Effector memory CD4-positive, alpha-beta T cell (primary cell): ENCODE results near the gene H6PD.

Experiments
- DNase-seq, 3 donors: peaks; one replicate each; pipeline ENCODE4 v3.0.0-alpha.2; 2020
- H3K27ac ChIP-seq: 2 replicates; pipeline ENCODE4 v1.7.0; 2013; ENCODE audit warnings: mild to moderate bottlenecking, low read length, moderate library complexity; ENCODE audit not compliant: insufficient read depth, poor library complexity, severe bottlenecking
- H3K27me3 ChIP-seq: replicated peaks from 2 replicates; pipeline ENCODE4 v1.7.0; 2013; ENCODE audit warnings: mild to moderate bottlenecking, low read length; ENCODE audit not compliant: insufficient read depth, control insufficient read depth, poor library complexity, severe bottlenecking
- H3K36me3 ChIP-seq: 2 replicates; pipeline ENCODE4 v1.7.0; 2013; ENCODE audit warnings: mild to moderate bottlenecking, low read length, moderate library complexity; ENCODE audit not compliant: control insufficient read depth, insufficient read depth
- H3K4me1 ChIP-seq: 2 replicates; pipeline ENCODE4 v1.7.0; 2013; ENCODE audit warnings: low read length, mild to moderate bottlenecking; ENCODE audit not compliant: control insufficient read depth, insufficient read depth, poor library complexity, severe bottlenecking
- H3K4me3 ChIP-seq: 2 replicates; pipeline ENCODE4 v1.7.0; 2013; ENCODE audit warnings: low read length, low read depth, mild to moderate bottlenecking; ENCODE audit not compliant: insufficient read depth, poor library complexity, severe bottlenecking
- H3K9me3 ChIP-seq: 2 replicates; pipeline ENCODE4 v1.7.0; 2013; ENCODE audit warnings: mild to moderate bottlenecking, low read length, moderate library complexity; ENCODE audit not compliant: control insufficient read depth

The H6PD gene

GRCh38 chr1:9278116-9278515 lies 43.5 kb downstream of the H6PD start:
- no peaks in the 10 kb centered on the region for H3K9me3 ChIP-seq
- H3K27me3 ChIP-seq = no peaks in the 10 kb centered on the region
- H3K36me3 ChIP-seq = no peaks in the 10 kb centered on the region
- no peak for DNase-seq
- H3K27ac ChIP-seq = no peak overlapping the region
- H3K4me1 ChIP-seq = peaks cover 19% of the 10 kb centered on the region
- H3K4me3 ChIP-seq = no peak overlapping the region

- no peaks in the 10 kb centered on the region for H3K36me3 ChIP-seq
- H3K27me3 ChIP-seq = no peaks in the 10 kb centered on the region
- H3K9me3 ChIP-seq = no peaks in the 10 kb centered on the region
- DNase-seq = no peak
- H3K27ac ChIP-seq = no peak overlapping the region
- peaks cover 22% of the 10 kb centered on the region for H3K4me1 ChIP-seq
- H3K4me3 ChIP-seq = no peak overlapping the region
Observed at GRCh38 chr1:9278585-9279153, 44.1 kb downstream of the H6PD start.

DNA sequence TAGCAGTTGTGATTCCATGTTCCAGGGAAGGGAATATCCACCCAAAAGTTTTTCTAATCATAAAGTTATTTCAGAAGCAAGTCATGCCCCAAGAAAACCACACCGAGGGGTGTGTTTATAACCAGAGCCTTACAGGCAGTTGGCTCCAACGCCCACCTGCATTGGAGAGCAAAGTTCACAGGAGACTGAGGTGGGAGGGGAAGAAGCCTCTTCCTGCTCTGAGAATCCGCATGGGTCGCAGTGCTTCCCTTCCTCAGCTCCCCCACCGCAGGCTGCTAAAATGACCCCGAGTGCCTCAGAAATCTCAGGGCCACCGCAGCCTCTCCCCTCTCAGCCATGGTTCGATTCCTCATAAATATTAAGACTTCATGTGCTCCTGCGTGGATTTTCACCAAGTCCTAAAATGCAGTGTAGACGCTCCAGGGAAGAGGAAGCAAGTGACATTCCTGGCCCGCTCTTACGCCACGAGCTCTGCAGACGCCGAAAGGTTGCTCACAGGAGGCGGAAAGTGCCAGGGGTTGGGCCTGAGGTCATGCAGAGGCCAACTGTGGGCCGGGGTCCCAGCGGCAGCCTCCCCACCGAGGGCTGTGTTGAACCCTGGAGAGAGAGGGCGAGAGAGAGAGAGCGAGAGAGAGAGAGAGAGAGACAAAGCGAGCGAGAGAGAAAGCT lies 44.7 kb downstream of the H6PD start:
- Histone ChIP-seq H3K9me3 (no peaks in the 10 kb centered on the region), H3K36me3 (no peaks in the 10 kb centered on the region), H3K27me3 (no peaks in the 10 kb centered on the region), H3K27ac (no peak overlapping the region), H3K4me3 (no peak overlapping the region), H3K4me1 (peaks cover 22% of the 10 kb centered on the region)
- DNase-seq = no peak

DNA sequence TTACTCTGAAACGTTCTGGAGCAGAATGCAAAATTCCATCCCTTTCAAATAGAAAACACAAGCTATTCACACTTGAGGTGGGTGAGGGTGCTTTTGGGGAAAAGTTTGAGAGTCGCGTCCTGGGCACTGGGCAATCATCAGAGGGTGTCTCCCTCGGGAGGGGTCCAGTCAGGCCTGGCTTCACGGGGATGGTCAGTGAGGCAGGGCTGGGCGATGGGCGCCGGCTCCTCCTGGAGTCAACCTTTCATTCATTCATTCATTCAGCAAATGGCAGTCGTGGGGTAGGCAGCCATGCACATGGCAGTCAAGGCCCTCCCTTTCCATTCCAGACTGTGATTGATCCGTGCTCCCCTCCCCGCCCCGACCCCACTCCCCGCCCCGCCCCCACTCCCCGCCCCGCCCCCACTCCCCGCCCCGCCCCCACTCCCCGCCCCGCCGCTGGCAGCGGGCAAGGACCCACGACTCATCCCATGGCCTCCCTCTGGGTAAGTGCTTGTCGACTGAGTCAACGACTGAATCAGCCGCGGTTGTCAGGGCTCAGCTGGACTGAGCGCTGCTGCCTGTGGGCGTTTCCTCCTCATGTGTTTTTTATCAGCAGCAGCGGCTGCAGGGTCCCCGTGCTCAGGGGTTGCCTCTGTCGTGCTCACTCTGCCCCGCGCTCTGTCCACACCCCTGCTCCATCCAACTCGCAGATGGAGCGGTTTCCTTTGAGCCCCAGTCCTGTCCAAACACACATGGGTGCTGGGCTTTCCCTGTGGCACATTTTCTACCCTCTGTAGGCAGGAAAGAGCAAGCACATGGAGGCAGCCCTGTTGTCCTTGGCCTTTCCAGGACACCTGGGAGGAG lies 45.7 kb downstream of the H6PD start:
- Histone ChIP-seq H3K27ac (no peak overlapping the region), H3K9me3 (no peaks in the 10 kb centered on the region), H3K27me3 (no peaks in the 10 kb centered on the region), H3K4me1 (peaks cover 22% of the 10 kb centered on the region), H3K36me3 (no peaks in the 10 kb centered on the region), H3K4me3 (no peak overlapping the region)
- DNase-seq = no peak

DNA sequence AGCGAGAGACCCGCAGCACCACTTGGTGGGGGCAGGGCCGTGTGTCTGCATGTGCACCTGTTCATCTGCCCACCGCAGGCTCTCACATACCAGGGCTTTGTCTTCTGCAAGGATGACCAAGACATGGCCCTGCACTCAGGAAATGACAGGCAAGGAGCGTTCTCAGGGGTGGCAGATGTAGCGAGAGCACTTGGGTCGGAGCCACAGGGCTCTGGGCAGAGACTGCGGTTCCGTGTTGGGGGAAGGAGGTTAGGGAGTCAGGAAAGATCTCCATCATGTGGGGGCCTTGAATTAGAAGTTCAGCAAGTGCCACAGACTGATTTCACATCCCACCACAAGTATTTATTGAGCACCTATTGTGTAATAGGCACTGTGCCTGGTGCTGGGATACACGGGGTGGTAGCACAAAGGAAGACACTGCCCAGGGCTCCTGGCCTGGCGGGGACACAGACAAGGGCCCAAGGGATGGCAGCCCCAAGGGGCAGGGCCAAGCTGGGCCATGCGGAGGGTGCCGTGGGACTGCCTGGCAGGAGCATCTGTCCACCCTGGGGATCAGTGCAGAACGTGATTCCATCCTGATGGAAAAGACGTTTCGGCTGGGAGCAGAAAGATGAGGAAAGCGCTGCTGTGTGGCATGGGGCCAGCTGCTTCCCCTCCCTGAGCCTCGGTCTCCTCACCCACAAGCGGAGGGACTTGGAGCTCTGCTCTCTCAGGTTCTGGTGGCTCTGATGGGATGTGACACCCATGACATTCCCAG lies 46.7 kb downstream of the H6PD start:
- H3K27me3 ChIP-seq = no peaks in the 10 kb centered on the region
- DNase-seq = no peak
- H3K9me3 ChIP-seq = no peaks in the 10 kb centered on the region
- H3K4me3 ChIP-seq = no peak overlapping the region
- H3K36me3 ChIP-seq = no peaks in the 10 kb centered on the region
- peaks cover 18% of the 10 kb centered on the region for H3K4me1 ChIP-seq
- H3K27ac ChIP-seq = no peak overlapping the region

DNA sequence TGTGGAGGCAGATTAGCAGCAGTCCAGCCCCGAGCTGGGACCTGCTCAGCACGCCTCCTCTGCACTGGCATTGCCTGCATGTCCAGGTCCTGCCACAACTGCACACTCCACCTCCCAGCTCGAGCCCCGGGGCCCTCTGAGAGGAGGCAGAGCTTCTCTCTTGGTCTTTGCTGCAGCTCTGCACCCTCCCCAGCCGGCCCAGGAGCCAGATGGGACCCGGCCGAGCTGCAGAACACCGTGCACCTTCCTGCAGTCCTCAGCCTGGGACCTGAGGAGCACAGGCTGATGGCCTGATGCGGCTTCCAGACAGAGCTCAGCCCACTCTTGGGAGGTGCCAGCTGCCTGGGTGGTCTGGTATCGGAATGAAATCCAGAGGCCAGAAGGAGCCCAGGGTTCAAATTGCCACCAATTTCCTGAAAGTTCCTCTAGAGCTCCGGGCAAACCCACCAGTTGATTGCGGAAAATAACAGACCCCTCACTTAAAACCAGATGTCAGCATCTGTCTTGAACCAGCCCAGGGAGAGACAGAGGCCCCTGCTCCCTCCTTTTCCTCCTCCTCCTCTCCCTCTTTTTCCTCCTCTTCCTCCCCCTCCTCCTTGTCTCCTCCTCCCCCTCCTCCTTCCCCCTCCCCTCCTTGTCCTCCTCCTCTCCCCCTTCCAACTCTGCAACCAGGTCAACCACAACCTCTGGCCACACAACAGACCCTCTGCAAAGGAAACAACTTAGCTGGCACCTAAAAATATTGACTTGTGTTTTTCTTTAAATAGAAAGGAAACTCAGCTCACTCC lies 47.5 kb downstream of the H6PD start:
- DNase-seq = no peak
- H3K27ac ChIP-seq = no peak overlapping the region
- H3K36me3 ChIP-seq = no peaks in the 10 kb centered on the region
- H3K9me3 ChIP-seq = no peaks in the 10 kb centered on the region
- H3K4me3 ChIP-seq = no peak overlapping the region
- H3K4me1 ChIP-seq = peaks cover 18% of the 10 kb centered on the region
- no peaks in the 10 kb centered on the region for H3K27me3 ChIP-seq

GRCh38 chr1:9282696-9282955 lies 48.1 kb downstream of the H6PD start:
- no peaks in the 10 kb centered on the region for H3K36me3 ChIP-seq
- DNase-seq = no peak
- no peaks in the 10 kb centered on the region for H3K9me3 ChIP-seq
- peaks cover 18% of the 10 kb centered on the region for H3K4me1 ChIP-seq
- no peaks in the 10 kb centered on the region for H3K27me3 ChIP-seq
- H3K4me3 ChIP-seq = no peak overlapping the region
- no peak overlapping the region for H3K27ac ChIP-seq

GRCh38 chr1:9284061-9284460 lies 49.5 kb downstream of the H6PD start:
- DNase-seq = no peak

DNA sequence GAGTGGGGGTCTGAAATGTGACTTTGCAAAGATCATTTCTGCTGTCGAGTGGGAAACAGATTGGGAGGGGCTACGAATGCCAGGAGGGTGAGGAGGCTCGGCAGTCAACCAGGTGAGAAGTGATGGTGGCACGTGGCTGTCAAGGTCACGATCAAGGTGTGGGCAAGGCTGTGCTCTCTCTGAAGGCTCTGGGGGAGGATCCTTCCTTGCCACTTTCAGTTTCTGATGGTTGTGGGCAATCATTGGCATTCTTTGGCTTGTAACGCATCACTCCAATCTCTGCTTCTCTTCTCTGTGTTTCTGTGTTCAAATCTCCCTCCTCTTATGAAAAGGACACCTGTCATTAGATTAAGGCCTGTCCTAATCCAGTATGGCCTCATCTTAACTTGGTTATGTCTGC lies 52.0 kb downstream of the H6PD start:
- H3K9me3 ChIP-seq = peaks cover 6% of the 10 kb centered on the region
- no peak for DNase-seq

More at GRCh38 chr1:9284061-9284460, 49.5 kb downstream of the H6PD start:
- H3K9me3 ChIP-seq = peaks cover 6% of the 10 kb centered on the region
- no peak overlapping the region for H3K27ac ChIP-seq
- no peak overlapping the region for H3K4me3 ChIP-seq
- no peaks in the 10 kb centered on the region for H3K27me3 ChIP-seq
- H3K4me1 ChIP-seq = peaks cover 18% of the 10 kb centered on the region
- no peaks in the 10 kb centered on the region for H3K36me3 ChIP-seq

More for the DNA sequence above, 52.0 kb downstream of the H6PD start:
- peaks cover 10% of the 10 kb centered on the region for H3K4me1 ChIP-seq
- no peak overlapping the region for H3K4me3 ChIP-seq
- no peak overlapping the region for H3K27ac ChIP-seq
- H3K27me3 ChIP-seq = no peaks in the 10 kb centered on the region
- H3K36me3 ChIP-seq = no peaks in the 10 kb centered on the region
